Smooth muscle cell (in vitro differentiated cells): ENCODE data around the gene CDCA4. TPM values are rescaled to one million over a fixed set of nuclear protein-coding genes. Genes with fewer than 3 reads are reported as not detected.

Experiments
- DNase-seq: peaks from one replicate; lab custom pipeline; 2025; ENCODE audit not compliant: unreplicated experiment; lab: John Stamatoyannopoulos, UW
- H2AFZ ChIP-seq: fragments of 200-600 bp; sonication (generic); 2 replicates; pipeline ENCODE4 v1.6.0; 2016; ENCODE audit warnings: antibody characterized with exemption, low read depth, mild to moderate bottlenecking
- H3F3A ChIP-seq: fragments of 200-600 bp; sonication (generic); 2 replicates; pipeline ENCODE4 v1.6.0; 2017; ENCODE audit warnings: antibody characterized with exemption, low read depth
- H3K27ac ChIP-seq: fragments of 200-600 bp; sonication (generic); 2 replicates; pipeline ENCODE4 v1.5.1; 2016; ENCODE audit warnings: low read depth, mild to moderate bottlenecking
- H3K27me3 ChIP-seq: fragments of 200-600 bp; sonication (generic); 2 replicates; pipeline ENCODE4 v1.6.1; 2016; ENCODE audit warnings: low read depth, mild to moderate bottlenecking
- H3K36me3 ChIP-seq: fragments of 200-600 bp; sonication (generic); 2 replicates; pipeline ENCODE4 v1.5.1; 2016; ENCODE audit warnings: low read depth
- H3K4me1 ChIP-seq: fragments of 200-600 bp; sonication (generic); 2 replicates; pipeline ENCODE4 v1.5.1; 2016; ENCODE audit warnings: low read depth
- H3K4me2 ChIP-seq: fragments of 200-600 bp; sonication (generic); 2 replicates; pipeline ENCODE4 v1.6.0; 2016; ENCODE audit warnings: mild to moderate bottlenecking
- H3K4me3 ChIP-seq: fragments of 200-600 bp; sonication (generic); 2 replicates; pipeline ENCODE4 v1.5.1; 2016; ENCODE audit warnings: mild to moderate bottlenecking
- H3K79me2 ChIP-seq: fragments of 200-600 bp; sonication (generic); 2 replicates; pipeline ENCODE4 v1.6.0; 2016; ENCODE audit warnings: low read depth, mild to moderate bottlenecking
- H3K9ac ChIP-seq: fragments of 200-600 bp; sonication (generic); 2 replicates; pipeline ENCODE4 v1.6.0; 2016; ENCODE audit warnings: low read depth
- H3K9me3 ChIP-seq: fragments of 200-600 bp; sonication (generic); replicated peaks from 2 replicates; pipeline ENCODE4 v1.5.1; 2016; ENCODE audit warnings: low read depth
- H4K20me1 ChIP-seq: fragments of 200-600 bp; sonication (generic); 2 replicates; pipeline ENCODE4 v1.6.0; 2016; ENCODE audit warnings: low read depth
- WGBS: methylation state at CpG from one replicate; pipeline ENCODE4 v1.1.7; 2016; ENCODE audit warnings: low lambda C conversion rate; 5-methylcytosine and 5-hydroxymethylcytosine counted together
- polyA plus RNA-seq: library from polyadenylated mRNA; unstranded; fragments of >200 nt; fragmentation: Nextera tagmentation; extraction: Ambion mirVana; gene quantifications from 2 replicates; pipeline ENCODE4 v1.2.1, GENCODE V29; 2016
- total RNA-seq: library from RNA; depleted of rRNA; stranded (reverse); fragments of >200 nt; gene quantifications from 2 replicates; pipeline ENCODE4 v1.2.3, GENCODE V29; 2014
- TF ChIP-seq, protein P1 (sequence below): fragments of 200-600 bp; sonication (generic); IDR thresholded peaks from 2 replicates; pipeline ENCODE4 v1.5.1; 2017; ENCODE audit warnings: borderline replicate concordance, mild to moderate bottlenecking, antibody characterized with exemption; ENCODE audit not compliant: insufficient read depth, poor library complexity, severe bottlenecking

CDCA4 gene
- total and polyA plus RNA-seq, 2 experiments from 2014 or later, result 15.1 to 23.5 TPM

DNA sequence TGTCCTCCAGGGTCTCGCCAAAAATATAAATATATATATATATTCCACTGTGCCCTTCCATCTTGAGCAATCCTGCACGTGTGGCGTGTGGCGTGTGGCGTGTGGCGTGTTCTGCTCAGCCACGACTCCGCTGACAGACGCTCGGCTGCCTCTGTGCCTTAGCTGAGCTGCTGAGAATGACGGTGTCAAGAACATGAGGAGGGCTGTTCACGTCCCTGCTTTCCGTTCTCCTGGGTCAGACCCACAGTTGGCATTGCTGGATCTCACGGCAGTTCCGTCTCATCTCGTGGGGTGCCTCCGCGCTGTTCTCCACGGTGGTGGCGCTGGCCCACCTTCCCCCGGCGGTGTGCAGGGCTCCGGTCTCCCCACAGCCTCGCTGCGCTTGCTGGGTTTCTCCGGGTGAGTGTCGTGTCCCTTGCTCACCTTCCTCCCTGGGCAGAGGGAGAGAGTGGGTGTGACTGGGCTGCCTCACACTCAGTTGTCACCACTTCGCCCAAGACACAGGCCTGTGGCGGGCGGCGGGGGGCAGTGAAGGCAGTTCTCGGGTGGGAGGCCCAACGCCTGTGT lies 34.9 kb upstream of the CDCA4 start:
- no peaks in the 10 kb centered on the region for H3K36me3 ChIP-seq
- no peaks in the 10 kb centered on the region for H3K79me2 ChIP-seq
- DNase-seq, result no peak
- H3K9ac ChIP-seq, result no peak overlapping the region
- no peaks in the 10 kb centered on the region for H4K20me1 ChIP-seq
- TF ChIP-seq, protein P1, sequence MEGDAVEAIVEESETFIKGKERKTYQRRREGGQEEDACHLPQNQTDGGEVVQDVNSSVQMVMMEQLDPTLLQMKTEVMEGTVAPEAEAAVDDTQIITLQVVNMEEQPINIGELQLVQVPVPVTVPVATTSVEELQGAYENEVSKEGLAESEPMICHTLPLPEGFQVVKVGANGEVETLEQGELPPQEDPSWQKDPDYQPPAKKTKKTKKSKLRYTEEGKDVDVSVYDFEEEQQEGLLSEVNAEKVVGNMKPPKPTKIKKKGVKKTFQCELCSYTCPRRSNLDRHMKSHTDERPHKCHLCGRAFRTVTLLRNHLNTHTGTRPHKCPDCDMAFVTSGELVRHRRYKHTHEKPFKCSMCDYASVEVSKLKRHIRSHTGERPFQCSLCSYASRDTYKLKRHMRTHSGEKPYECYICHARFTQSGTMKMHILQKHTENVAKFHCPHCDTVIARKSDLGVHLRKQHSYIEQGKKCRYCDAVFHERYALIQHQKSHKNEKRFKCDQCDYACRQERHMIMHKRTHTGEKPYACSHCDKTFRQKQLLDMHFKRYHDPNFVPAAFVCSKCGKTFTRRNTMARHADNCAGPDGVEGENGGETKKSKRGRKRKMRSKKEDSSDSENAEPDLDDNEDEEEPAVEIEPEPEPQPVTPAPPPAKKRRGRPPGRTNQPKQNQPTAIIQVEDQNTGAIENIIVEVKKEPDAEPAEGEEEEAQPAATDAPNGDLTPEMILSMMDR, result no peak
- no peak overlapping the region for H2AFZ ChIP-seq
- no peaks in the 10 kb centered on the region for H3K9me3 ChIP-seq
- no peak overlapping the region for H3K4me3 ChIP-seq
- no peak overlapping the region for H3K27ac ChIP-seq
- no peaks in the 10 kb centered on the region for H3K27me3 ChIP-seq
- H3K4me2 ChIP-seq, result no peak overlapping the region
- no peaks in the 10 kb centered on the region for H3K4me1 ChIP-seq
- no peaks in the 10 kb centered on the region for H3F3A ChIP-seq
- WGBS, result 83% methylated on average over 32 of the region's 33 CpGs

DNA sequence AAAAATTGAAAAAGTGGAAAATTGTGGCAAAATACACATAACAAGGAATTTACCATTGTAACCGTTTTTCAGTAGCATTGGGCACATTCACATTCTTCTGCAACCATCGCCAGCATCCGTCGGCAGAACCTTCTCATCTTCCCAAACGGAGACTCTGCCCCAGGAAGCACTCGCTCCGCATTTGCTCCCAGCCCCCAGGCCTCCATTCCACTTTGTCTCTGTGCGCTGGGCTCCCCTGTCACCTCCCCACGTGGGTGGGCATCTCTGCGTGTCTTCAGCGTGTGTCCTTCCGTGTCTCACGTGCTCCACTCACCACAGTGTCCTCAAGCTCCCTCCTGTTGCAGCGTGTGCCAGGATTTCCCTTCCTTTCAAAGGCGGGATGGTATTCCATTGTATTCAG lies 34.5 kb upstream of the CDCA4 start:
- no peak overlapping the region for H3K9ac ChIP-seq
- no peak overlapping the region for H3K27ac ChIP-seq
- H3K79me2 ChIP-seq, result no peaks in the 10 kb centered on the region
- 85% methylated on average over 15 of the region's 15 CpGs for WGBS
- no peak overlapping the region for H3K4me3 ChIP-seq
- no peak overlapping the region for H2AFZ ChIP-seq
- H3K27me3 ChIP-seq, result no peaks in the 10 kb centered on the region
- H3K36me3 ChIP-seq, result no peaks in the 10 kb centered on the region
- TF ChIP-seq, protein P1, result no peak
- no peaks in the 10 kb centered on the region for H4K20me1 ChIP-seq
- no peaks in the 10 kb centered on the region for H3F3A ChIP-seq
- DNase-seq, result no peak
- H3K4me2 ChIP-seq, result no peak overlapping the region
- no peaks in the 10 kb centered on the region for H3K9me3 ChIP-seq
- no peaks in the 10 kb centered on the region for H3K4me1 ChIP-seq

DNA sequence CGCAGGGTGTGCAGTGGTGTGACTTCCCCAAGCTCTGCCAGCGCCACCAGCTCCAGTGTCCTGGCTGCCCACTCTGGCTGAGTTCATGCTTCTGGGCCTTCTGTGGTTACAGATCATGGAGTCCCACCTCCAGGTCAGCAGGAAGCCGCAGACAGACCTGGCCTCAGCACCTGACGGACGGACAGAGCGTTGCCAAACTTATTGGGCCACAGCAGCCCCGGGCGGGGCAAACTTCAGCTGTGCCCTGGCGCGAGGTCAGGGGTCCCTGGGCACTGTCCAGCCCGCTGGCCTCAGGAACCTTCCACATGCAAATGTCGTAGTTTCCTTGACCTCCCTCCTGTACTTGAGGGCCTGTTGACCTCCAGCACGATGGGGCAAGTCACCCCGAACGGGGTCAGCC lies 33.1 kb upstream of the CDCA4 start:
- TF ChIP-seq, protein P1, result no peak
- no peaks in the 10 kb centered on the region for H3K36me3 ChIP-seq
- H3K4me1 ChIP-seq, result no peaks in the 10 kb centered on the region
- no peak overlapping the region for H3K4me2 ChIP-seq
- no peak overlapping the region for H3K27ac ChIP-seq
- no peak overlapping the region for H2AFZ ChIP-seq
- H3K9ac ChIP-seq, result no peak overlapping the region
- no peak overlapping the region for H3K4me3 ChIP-seq
- DNase-seq, result no peak
- H3F3A ChIP-seq, result no peaks in the 10 kb centered on the region
- H4K20me1 ChIP-seq, result no peaks in the 10 kb centered on the region
- H3K9me3 ChIP-seq, result no peaks in the 10 kb centered on the region
- no peaks in the 10 kb centered on the region for H3K79me2 ChIP-seq
- H3K27me3 ChIP-seq, result no peaks in the 10 kb centered on the region
- WGBS, result 96% methylated on average over 15 of the region's 15 CpGs

DNA sequence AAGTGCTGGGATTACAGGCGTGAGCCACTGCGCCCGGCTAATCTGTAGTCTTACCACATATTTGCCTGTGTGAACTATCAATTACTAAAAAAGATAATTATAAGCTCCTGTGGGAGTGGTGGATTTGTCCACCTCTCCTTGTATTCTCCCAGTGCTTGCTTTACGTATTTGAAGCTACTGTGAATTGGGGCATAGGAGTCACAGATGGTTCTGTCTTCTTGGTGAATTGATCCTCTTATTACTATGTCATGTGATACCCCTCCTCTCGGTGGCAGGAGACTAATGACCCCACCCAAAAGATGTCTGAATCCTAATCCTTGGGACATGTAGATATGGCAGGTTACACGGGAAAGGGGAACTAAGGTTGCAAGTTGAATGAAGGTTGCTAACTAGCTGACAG lies 32.5 kb upstream of the CDCA4 start:
- no peak for DNase-seq
- no peak overlapping the region for H2AFZ ChIP-seq
- no peaks in the 10 kb centered on the region for H3K27me3 ChIP-seq
- H3K4me3 ChIP-seq, result no peak overlapping the region
- no peak overlapping the region for H3K4me2 ChIP-seq
- H3K36me3 ChIP-seq, result no peaks in the 10 kb centered on the region
- H4K20me1 ChIP-seq, result no peaks in the 10 kb centered on the region
- no peak overlapping the region for H3K9ac ChIP-seq
- H3K4me1 ChIP-seq, result no peaks in the 10 kb centered on the region
- H3K9me3 ChIP-seq, result no peaks in the 10 kb centered on the region
- H3K27ac ChIP-seq, result no peak overlapping the region
- 82% methylated on average over 6 of the region's 6 CpGs for WGBS
- no peaks in the 10 kb centered on the region for H3F3A ChIP-seq
- H3K79me2 ChIP-seq, result no peaks in the 10 kb centered on the region
- TF ChIP-seq, protein P1, result no peak
